GM12892 (cell line): Measurements from ENCODE around the gene PAX7.

Experiments
- POLR2A ChIP-seq: IDR thresholded peaks from 2 replicates; pipeline ENCODE4 v1.6.1; 2011; ENCODE audit warnings: low read depth, low read length, control low read depth
- POLR2AphosphoS5 ChIP-seq: IDR thresholded peaks from 2 replicates; pipeline ENCODE4 v1.6.1; 2011; ENCODE audit warnings: low read depth, low read length, control low read depth
- TAF1 ChIP-seq: IDR thresholded peaks from 2 replicates; pipeline ENCODE4 v1.6.1; 2011; ENCODE audit warnings: low read depth, mild to moderate bottlenecking, control low read depth, low read length, borderline replicate concordance

- TF ChIP-seq TAF1 (no peak), POLR2A (no peak), POLR2AphosphoS5 (no peak)
These were observed 137.4 kb downstream of the PAX7 start for GRCh38 chr1:18768086-18768485.
